Measurements from ENCODE around the gene ARID1A. TPM values are rescaled to one million over a fixed set of nuclear protein-coding genes. Genes with fewer than 3 reads are reported as not detected.

Gene ARID1A
- total and polyA plus RNA-seq, 2 of the 8 experiments (the other 6 are each of a cell fraction or from before 2014, with no cell fraction given) = 52.1 to 103 TPM

DNA sequence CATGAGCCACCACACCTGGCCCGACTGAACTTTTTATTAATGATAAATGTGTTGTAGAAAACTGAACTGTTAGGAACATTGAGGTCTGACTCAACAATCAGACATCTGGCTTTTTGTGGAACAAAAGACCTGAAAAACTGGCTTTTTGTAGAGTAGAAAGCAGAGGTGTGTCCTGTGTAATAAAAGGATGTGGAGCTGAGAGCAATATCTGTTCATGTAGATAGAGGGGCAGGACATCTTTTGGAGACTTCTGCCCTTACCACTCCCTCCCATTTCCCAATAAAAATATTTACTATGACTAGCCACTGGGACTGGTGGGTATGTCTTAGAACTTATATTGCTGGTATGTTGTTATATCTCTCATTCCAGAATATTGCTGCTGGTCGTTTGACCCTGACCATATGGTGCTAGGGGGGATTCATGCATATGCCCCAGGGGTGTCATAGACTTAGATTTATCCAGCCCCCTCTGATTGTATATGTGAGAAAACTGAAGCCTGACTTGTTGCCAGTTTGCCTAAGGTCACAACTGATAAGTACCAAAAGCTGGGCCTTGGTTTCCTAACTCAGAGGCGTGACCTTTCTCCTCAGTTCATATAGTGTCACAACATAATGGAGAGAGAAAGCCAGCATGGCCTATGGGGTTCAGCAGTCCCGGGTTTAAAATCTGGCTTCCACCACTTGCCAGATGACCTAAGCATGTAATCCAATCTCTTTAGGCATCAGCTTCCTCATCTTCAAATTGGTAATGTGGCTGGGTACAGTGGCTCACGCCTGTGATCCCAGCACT lies 58.5 kb downstream of the ARID1A start (continued):
- no peak for TF ChIP-seq TCF12 (IDR thresholded peaks at IDR 0.05; ENCODE audit: low read depth, low read length)
- no peak for TF ChIP-seq CTBP2 (IDR thresholded peaks at IDR 0.05; ENCODE audit: borderline replicate concordance, insufficient read depth, insufficient read length, low read length)
- no peak for TF ChIP-seq RFX5 (IDR thresholded peaks at IDR 0.05; ENCODE audit: borderline replicate concordance, low read depth, low read length)
- TF ChIP-seq BACH1 (IDR thresholded peaks at IDR 0.05; ENCODE audit: low read length) = no peak
- no peak for TF ChIP-seq NRF1 (IDR thresholded peaks at IDR 0.05; ENCODE audit: low read depth, low read length)
- no peak for TF ChIP-seq ASH2L (IDR thresholded peaks at IDR 0.05; ENCODE audit: low read length)

Data from H1 (cell line).